ENCODE data around the gene E4F1. TPM values are rescaled to one million over a fixed set of nuclear protein-coding genes. Genes with fewer than 3 reads are reported as not detected.

Gene E4F1
- total RNA-seq, 1 donor from 2014 or later, result 28.6 TPM

GRCh38 chr16:2234813-2235170 is 11.4 kb downstream of the E4F1 start:
- peaks cover 24% of the 10 kb centered on the region for H3K27me3 ChIP-seq (ENCODE audit: control insufficient read depth, insufficient read depth, low read length)
- H3K36me3 ChIP-seq (ENCODE audit: control insufficient read depth, insufficient read depth, low read length), result peaks cover 3% of the 10 kb centered on the region
- no peak overlapping the region for H3K4me3 ChIP-seq (ENCODE audit: low read depth, low read length)
- no peak for DNase-seq (ENCODE audit: low read depth)
- no peak for TF ChIP-seq CTCF (IDR thresholded peaks at IDR 0.05; ENCODE audit: insufficient read depth, low read length, poor library complexity, severe bottlenecking)

- no peak for DNase-seq (ENCODE audit: low read depth)
- H3K36me3 ChIP-seq (ENCODE audit: control insufficient read depth, insufficient read depth, low read length), result peaks cover 3% of the 10 kb centered on the region
- TF ChIP-seq CTCF (IDR thresholded peaks at IDR 0.05; ENCODE audit: insufficient read depth, low read length, poor library complexity, severe bottlenecking), result no peak
- peaks cover 24% of the 10 kb centered on the region for H3K27me3 ChIP-seq (ENCODE audit: control insufficient read depth, insufficient read depth, low read length)
- no peak overlapping the region for H3K4me3 ChIP-seq (ENCODE audit: low read depth, low read length)
These were observed 11.9 kb downstream of the E4F1 start for GRCh38 chr16:2235234-2235651.

GRCh38 chr16:2235695-2236336 is 12.4 kb downstream of the E4F1 start:
- peaks cover 3% of the 10 kb centered on the region for H3K36me3 ChIP-seq (ENCODE audit: control insufficient read depth, insufficient read depth, low read length)
- TF ChIP-seq CTCF (IDR thresholded peaks at IDR 0.05; ENCODE audit: insufficient read depth, low read length, poor library complexity, severe bottlenecking), result no peak
- peaks cover 24% of the 10 kb centered on the region for H3K27me3 ChIP-seq (ENCODE audit: control insufficient read depth, insufficient read depth, low read length)

GRCh38 chr16:2236337-2237101 is 13.1 kb downstream of the E4F1 start, which contains the start of gene DNASE1L2:
Gene DNASE1L2, plus strand, starts transcription at chr16:2236444. Its CDS starts 373 bp downstream, at chr16:2236817.
- Histone ChIP-seq H3K4me3 (ENCODE audit: low read depth, low read length) (no peak within 1 kb of the TSS), H3K36me3 (ENCODE audit: control insufficient read depth, insufficient read depth, low read length) (peaks cover 3% of the 10 kb centered on the region), H3K27me3 (ENCODE audit: control insufficient read depth, insufficient read depth, low read length) (peaks cover 24% of the 10 kb centered on the region)
- no peak for TF ChIP-seq CTCF (IDR thresholded peaks at IDR 0.05; ENCODE audit: insufficient read depth, low read length, poor library complexity, severe bottlenecking)
- no peak for DNase-seq (ENCODE audit: low read depth)

More at GRCh38 chr16:2235695-2236336, 12.4 kb downstream of the E4F1 start:
- no peak for DNase-seq (ENCODE audit: low read depth)
- no peak overlapping the region for H3K4me3 ChIP-seq (ENCODE audit: low read depth, low read length)

GRCh38 chr16:2237102-2237482 is 13.7 kb downstream of the E4F1 start:
- Histone ChIP-seq H3K4me3 (ENCODE audit: low read depth, low read length) (no peak overlapping the region), H3K27me3 (ENCODE audit: control insufficient read depth, insufficient read depth, low read length) (peaks cover 24% of the 10 kb centered on the region), H3K36me3 (ENCODE audit: control insufficient read depth, insufficient read depth, low read length) (peaks cover 3% of the 10 kb centered on the region)
- no peak for DNase-seq (ENCODE audit: low read depth)
- no peak for TF ChIP-seq CTCF (IDR thresholded peaks at IDR 0.05; ENCODE audit: insufficient read depth, low read length, poor library complexity, severe bottlenecking)
